Glutamatergic neuron (in vitro differentiated cells): Measurements from ENCODE around the gene KCNC1. TPM values are rescaled to one million over a fixed set of nuclear protein-coding genes. Genes with fewer than 3 reads are reported as not detected.
A peak's percentile ranks its signal among the peaks of the same experiment; 100 is the strongest.

Experiments
- DNase-seq: peaks from one replicate; pipeline ENCODE4 v3.0.0; 2022
- H3K27ac Mint-ChIP-seq: one replicate; pipeline ENCODE4 v1.8.0; 2020; ENCODE audit warnings: mild to moderate bottlenecking, mixed read lengths, inconsistent platforms; ENCODE audit not compliant: unreplicated experiment
- H3K27me3 Mint-ChIP-seq: one replicate; pipeline ENCODE4 v1.8.0; 2020; ENCODE audit warnings: mild to moderate bottlenecking, moderate library complexity, mixed read lengths, inconsistent platforms; ENCODE audit not compliant: unreplicated experiment
- H3K36me3 Mint-ChIP-seq: one replicate; pipeline ENCODE4 v1.8.0; 2020; ENCODE audit warnings: mild to moderate bottlenecking, mixed read lengths, inconsistent platforms; ENCODE audit not compliant: unreplicated experiment
- H3K4me1 Mint-ChIP-seq: one replicate; pipeline ENCODE4 v1.8.0; 2020; ENCODE audit warnings: mild to moderate bottlenecking, low read depth, mixed read lengths, inconsistent platforms; ENCODE audit not compliant: unreplicated experiment
- H3K4me3 Mint-ChIP-seq: one replicate; pipeline ENCODE4 v1.8.0; 2020; ENCODE audit warnings: mild to moderate bottlenecking, mixed read lengths, inconsistent platforms; ENCODE audit not compliant: unreplicated experiment
- H3K9me3 Mint-ChIP-seq: one replicate; pipeline ENCODE4 v1.8.0; 2020; ENCODE audit warnings: mild to moderate bottlenecking, moderate library complexity, mixed read lengths, inconsistent platforms; ENCODE audit not compliant: unreplicated experiment
- CTCF ChIP-seq: fragments of 200-600 bp; sonication (generic); IDR thresholded peaks from one replicate; pipeline ENCODE4 v1.5.0; 2021; ENCODE audit not compliant: partially characterized antibody, unreplicated experiment
- total RNA-seq: library from RNA; stranded (reverse); fragmentation: NEBNext Ultra II Directional; extraction: Animal tissue kit (Norgen Biotek cat#: 25700); gene quantifications from one replicate; pipeline ENCODE4 v1.2.1, GENCODE V29; 2021; ENCODE audit not compliant: unreplicated experiment

KCNC1 gene
- total RNA-seq, 1 donor from 2014 or later: 12.6 TPM

GRCh38 chr11:17752144-17752543 lies 17.6 kb downstream of the KCNC1 start:
- DNase-seq: peak; percentile 2
- peaks cover 2% of the 10 kb centered on the region for H3K9me3 Mint-ChIP-seq
- H3K4me3 Mint-ChIP-seq: no peak overlapping the region
- H3K4me1 Mint-ChIP-seq: peaks cover 2% of the 10 kb centered on the region
- no peak overlapping the region for H3K27ac Mint-ChIP-seq
- peaks cover 17% of the 10 kb centered on the region for H3K36me3 Mint-ChIP-seq
- TF ChIP-seq CTCF: no peak
- H3K27me3 Mint-ChIP-seq: peaks cover 5% of the 10 kb centered on the region

- Mint-ChIP-seq H3K36me3 (peaks cover 18% of the 10 kb centered on the region), H3K9me3 (peaks cover 2% of the 10 kb centered on the region), H3K4me1 (peaks cover 2% of the 10 kb centered on the region), H3K27me3 (peaks cover 3% of the 10 kb centered on the region), H3K27ac (no peak overlapping the region), H3K4me3 (no peak overlapping the region)
- TF ChIP-seq CTCF: no peak
- DNase-seq: peak; percentile 8
Observed at GRCh38 chr11:17753153-17753552, 18.6 kb downstream of the KCNC1 start.

- DNase-seq: no peak
- Mint-ChIP-seq H3K27ac (no peak overlapping the region), H3K36me3 (peaks cover 23% of the 10 kb centered on the region), H3K4me3 (no peak overlapping the region), H3K27me3 (peaks cover 3% of the 10 kb centered on the region), H3K9me3 (peaks cover 2% of the 10 kb centered on the region), H3K4me1 (peaks cover 2% of the 10 kb centered on the region)
- no peak for TF ChIP-seq CTCF
Observed at GRCh38 chr11:17753641-17754040, 19.1 kb downstream of the KCNC1 start.

GRCh38 chr11:17755891-17756290 lies 21.3 kb downstream of the KCNC1 start:
- Mint-ChIP-seq H3K27me3 (peaks cover 6% of the 10 kb centered on the region), H3K36me3 (peaks cover 29% of the 10 kb centered on the region), H3K9me3 (peaks cover 7% of the 10 kb centered on the region), H3K27ac (no peak overlapping the region), H3K4me3 (no peak overlapping the region), H3K4me1 (peaks cover 2% of the 10 kb centered on the region)
- no peak for DNase-seq
- no peak for TF ChIP-seq CTCF

- peak; percentile 53 for DNase-seq
- Mint-ChIP-seq H3K4me3 (no peak overlapping the region), H3K4me1 (peaks cover 13% of the 10 kb centered on the region), H3K36me3 (peaks cover 17% of the 10 kb centered on the region), H3K27ac (no peak overlapping the region), H3K27me3 (peaks cover 12% of the 10 kb centered on the region), H3K9me3 (peaks cover 9% of the 10 kb centered on the region)
- peak; percentile 16 for TF ChIP-seq CTCF
Observed at GRCh38 chr11:17760102-17761029, 25.8 kb downstream of the KCNC1 start.
